MCF 10A (cell line): Measurements from ENCODE around the gene HLF. TPM values are rescaled to one million over a fixed set of nuclear protein-coding genes. Genes with fewer than 3 reads are reported as not detected.

Experiments
- BruUV-seq: library from RNA; stranded (reverse); fragments of 400-500 nt; replicated peaks from 2 replicates; lab custom pipeline; 2021; lab: Mats Ljungman, UMichigan
- CTCF ChIA-PET: fragments of 300-600 bp; sonication (Branson Sonifier 250); formaldehyde crosslinking; extraction: SDS; loops from one replicate; lab custom pipeline; 2021; ENCODE audit warnings: antibody characterized with exemption, inconsistent platforms; lab: Yijun Ruan, JAX
- POLR2A ChIA-PET: fragments of 300-600, 350-650 bp; sonication (Branson Sonifier 250); formaldehyde crosslinking; extraction: SDS; loops from one replicate; lab custom pipeline; 2020; ENCODE audit warnings: antibody characterized with exemption, inconsistent platforms; lab: Yijun Ruan, JAX
- DNase-seq: peaks from one replicate; pipeline ENCODE4 v3.0.0-alpha.2; 2018; ENCODE audit not compliant: unreplicated experiment
- H3K27ac Mint-ChIP-seq: one replicate; pipeline ENCODE4 v1.8.0; 2022; ENCODE audit warnings: mild to moderate bottlenecking, low read depth, mixed read lengths; ENCODE audit not compliant: unreplicated experiment
- H3K27me3 Mint-ChIP-seq: one replicate; pipeline ENCODE4 v1.8.0; 2022; ENCODE audit warnings: mixed read lengths; ENCODE audit not compliant: insufficient read depth, unreplicated experiment
- H3K36me3 Mint-ChIP-seq: one replicate; pipeline ENCODE4 v1.8.0; 2022; ENCODE audit warnings: mild to moderate bottlenecking, moderate library complexity, mixed read lengths; ENCODE audit not compliant: insufficient read depth, unreplicated experiment
- H3K4me1 Mint-ChIP-seq: one replicate; pipeline ENCODE4 v1.8.0; 2022; ENCODE audit warnings: mixed read lengths; ENCODE audit not compliant: insufficient read depth, unreplicated experiment
- H3K4me3 Mint-ChIP-seq: one replicate; pipeline ENCODE4 v1.8.0; 2022; ENCODE audit warnings: mild to moderate bottlenecking, moderate library complexity, mixed read lengths; ENCODE audit not compliant: unreplicated experiment
- H3K9me3 Mint-ChIP-seq: one replicate; pipeline ENCODE4 v1.8.0; 2022; ENCODE audit warnings: mixed read lengths; ENCODE audit not compliant: unreplicated experiment
- CTCF ChIP-seq: fragments of 200-600 bp; IDR thresholded peaks from one replicate; pipeline ENCODE4 v1.8.0; 2022; ENCODE audit warnings: antibody characterized with exemption, mild to moderate bottlenecking; ENCODE audit not compliant: unreplicated experiment
- intact Hi-C: fragments of 100-400 bp; cut with micrococcal nuclease; formaldehyde crosslinking; loops from 2 replicates; pipeline ENCODE4 v1.14.1; 2022
- total RNA-seq: library from RNA; stranded (reverse); gene quantifications from 2 replicates; pipeline ENCODE4 v1.2.3, GENCODE V29; 2022

Gene HLF
- total RNA-seq, 1 experiment from 2014 or later = 0.23 TPM

- DNase-seq = no peak
- ChIA-PET CTCF (interaction anchor here (0.6 kb wide), 3 partner anchors 40 to 259 kb away, joined by 3 read pairs; no protein-coding TSS in a partner anchor), POLR2A (no interaction called here)
- H3K36me3 Mint-ChIP-seq = no peaks in the 10 kb centered on the region
- H3K4me3 Mint-ChIP-seq = no peak overlapping the region
- no peak for TF ChIP-seq CTCF
- BruUV-seq = no TSS peak
- H3K9me3 Mint-ChIP-seq = no peaks in the 10 kb centered on the region
- H3K27ac Mint-ChIP-seq = no peak overlapping the region
- intact Hi-C loops = no loop called here
- no peaks in the 10 kb centered on the region for H3K27me3 Mint-ChIP-seq
- H3K4me1 Mint-ChIP-seq = no peaks in the 10 kb centered on the region
Measured at GRCh38 chr17:55258578-55259135, 6.1 kb upstream of the HLF start.

- ChIA-PET CTCF (no interaction called here), POLR2A (no interaction called here)
Measured at GRCh38 chr17:55259684-55260111, 5.1 kb upstream of the HLF start.

GRCh38 chr17:55261311-55261710 is 3.4 kb upstream of the HLF start:
- CTCF ChIA-PET = interaction anchor here (0.5 kb wide), 1 partner anchor 1175 kb away, joined by 3 read pairs; no protein-coding TSS in a partner anchor
- H3K4me1 Mint-ChIP-seq = no peaks in the 10 kb centered on the region
- no peak for TF ChIP-seq CTCF
- no peaks in the 10 kb centered on the region for H3K27me3 Mint-ChIP-seq
- H3K36me3 Mint-ChIP-seq = no peaks in the 10 kb centered on the region
- no peak overlapping the region for H3K4me3 Mint-ChIP-seq
- intact Hi-C loops = no loop called here
- no peaks in the 10 kb centered on the region for H3K9me3 Mint-ChIP-seq
- no TSS peak for BruUV-seq
- H3K27ac Mint-ChIP-seq = no peak overlapping the region
- no peak for DNase-seq
- POLR2A ChIA-PET = interaction anchor here (0.6 kb wide), 1 partner anchor 130 kb away, joined by 3 read pairs; no protein-coding TSS in a partner anchor

More at GRCh38 chr17:55259684-55260111, 5.1 kb upstream of the HLF start:
- Mint-ChIP-seq H3K4me1 (no peaks in the 10 kb centered on the region), H3K9me3 (no peaks in the 10 kb centered on the region), H3K27ac (no peak overlapping the region), H3K4me3 (no peak overlapping the region), H3K27me3 (no peaks in the 10 kb centered on the region), H3K36me3 (no peaks in the 10 kb centered on the region)
- no peak for TF ChIP-seq CTCF
- no TSS peak for BruUV-seq
- no peak for DNase-seq
- intact Hi-C loops = no loop called here

GRCh38 chr17:55263569-55264277 is 1.0 kb upstream of the HLF start:
- no peak for DNase-seq
- CTCF ChIA-PET = interaction anchor here (0.7 to 0.8 kb wide), 4 partner anchors 9 to 93 kb away, joined by 3 to 4 read pairs (median 3); no protein-coding TSS in a partner anchor
- BruUV-seq = no TSS peak
- H3K4me3 Mint-ChIP-seq = no peak overlapping the region
- no peaks in the 10 kb centered on the region for H3K4me1 Mint-ChIP-seq
- H3K27me3 Mint-ChIP-seq = no peaks in the 10 kb centered on the region
- POLR2A ChIA-PET = no interaction called here
- intact Hi-C loops = loop anchor here (2.0 kb wide), 1 partner anchor 25 kb away; no protein-coding TSS in a partner anchor
- no peak for TF ChIP-seq CTCF
- no peak overlapping the region for H3K27ac Mint-ChIP-seq
- no peaks in the 10 kb centered on the region for H3K36me3 Mint-ChIP-seq
- H3K9me3 Mint-ChIP-seq = no peaks in the 10 kb centered on the region
